IPS-11a (cell line): ENCODE measurements around the gene NDUFS7.
"Not testable (repeated sequence)": the region's sequence is repeated elsewhere in the genome, so short reads cannot be mapped to it uniquely, and the experiment has no call there.

Experiments used
- H3K4me3 ChIP-seq: one replicate; pipeline ENCODE4 v1.5.1; 2013; ENCODE audit warnings: low read depth, low read length, control low read depth

Gene NDUFS7

GRCh38 chr19:1416014-1416841 is 32.5 kb downstream of the NDUFS7 start:
- H3K4me3 ChIP-seq, result no peak overlapping the region

- H3K4me3 ChIP-seq, result no peak overlapping the region
Measured at GRCh38 chr19:1417145-1417544, 33.4 kb downstream of the NDUFS7 start.

- H3K4me3 ChIP-seq, result no peak overlapping the region
Measured at GRCh38 chr19:1417681-1418495, 34.2 kb downstream of the NDUFS7 start.

GRCh38 chr19:1418496-1418775 is 34.7 kb downstream of the NDUFS7 start:
- H3K4me3 ChIP-seq, result no peak overlapping the region

GRCh38 chr19:1418951-1419738 is 35.4 kb downstream of the NDUFS7 start:
- no peak overlapping the region for H3K4me3 ChIP-seq

- not testable (repeated sequence) for H3K4me3 ChIP-seq
Measured at GRCh38 chr19:1420085-1420484, 36.4 kb downstream of the NDUFS7 start.

GRCh38 chr19:1420590-1420989 is 36.9 kb downstream of the NDUFS7 start:
- no peak overlapping the region for H3K4me3 ChIP-seq

GRCh38 chr19:1421218-1421957 is 37.7 kb downstream of the NDUFS7 start:
- H3K4me3 ChIP-seq, result no peak overlapping the region

GRCh38 chr19:1421958-1422305 is 38.2 kb downstream of the NDUFS7 start:
- no peak overlapping the region for H3K4me3 ChIP-seq

GRCh38 chr19:1422360-1422759 is 38.7 kb downstream of the NDUFS7 start:
- H3K4me3 ChIP-seq, result no peak overlapping the region

GRCh38 chr19:1422943-1423342 is 39.2 kb downstream of the NDUFS7 start:
- H3K4me3 ChIP-seq, result no peak overlapping the region

GRCh38 chr19:1423436-1424191 is 39.9 kb downstream of the NDUFS7 start:
- no peak overlapping the region for H3K4me3 ChIP-seq

- H3K4me3 ChIP-seq, result no peak overlapping the region
Measured at GRCh38 chr19:1424192-1424955, 40.7 kb downstream of the NDUFS7 start.

- H3K4me3 ChIP-seq, result no peak overlapping the region
Measured at GRCh38 chr19:1425102-1425837, 41.6 kb downstream of the NDUFS7 start.

GRCh38 chr19:1425902-1426301 is 42.2 kb downstream of the NDUFS7 start:
- no peak overlapping the region for H3K4me3 ChIP-seq

GRCh38 chr19:1426736-1427135 is 43.0 kb downstream of the NDUFS7 start:
- H3K4me3 ChIP-seq, result no peak overlapping the region

- H3K4me3 ChIP-seq, result no peak overlapping the region
Measured at GRCh38 chr19:1427221-1427920, 43.7 kb downstream of the NDUFS7 start.

GRCh38 chr19:1428738-1429391 is 45.2 kb downstream of the NDUFS7 start:
- H3K4me3 ChIP-seq, result no peak overlapping the region
